GM21381 (cell line): ENCODE measurements around the gene HTR3E.

ENCODE experiments used
- ATAC-seq: cut with Tn5 transposase; IDR thresholded peaks from one replicate; pipeline ENCODE4 v1.9.1; 2021; ENCODE audit warnings: mild to moderate bottlenecking, moderate library complexity; ENCODE audit not compliant: unreplicated experiment

Gene HTR3E

GRCh38 chr3:184154885-184155643, 58.2 kb downstream of the HTR3E start, which contains the start of gene DVL3:
DVL3 (plus strand) TSS chr3:184155377; CDS start chr3:184155636, 259 bp downstream.
- peak; percentile 81 for ATAC-seq

GRCh38 chr3:184155644-184156521, 59.0 kb downstream of the HTR3E start:
- ATAC-seq, result peak; percentile 25

- ATAC-seq, result no peak
These were observed 59.7 kb downstream of the HTR3E start for GRCh38 chr3:184156522-184156955.
